LHCN-M2 (cell line): Measurements from ENCODE around the gene TTLL8. TPM values are rescaled to one million over a fixed set of nuclear protein-coding genes. Genes with fewer than 3 reads are reported as not detected.

Experiments used
- DNase-seq: peaks from one replicate; pipeline ENCODE4 v3.0.0-alpha.2; 2012; ENCODE audit warnings: low read depth
- total RNA-seq: library from RNA; depleted of rRNA; stranded (reverse); fragments of >200 nt; gene quantifications from 2 replicates; pipeline ENCODE4 v1.2.3, GENCODE V29; 2014

TTLL8 gene
- total RNA-seq, 1 experiment from 2014 or later = not detected

- no peak for DNase-seq
Measured at GRCh38 chr22:50083462-50084079, 25.5 kb upstream of the TTLL8 start.

DNA sequence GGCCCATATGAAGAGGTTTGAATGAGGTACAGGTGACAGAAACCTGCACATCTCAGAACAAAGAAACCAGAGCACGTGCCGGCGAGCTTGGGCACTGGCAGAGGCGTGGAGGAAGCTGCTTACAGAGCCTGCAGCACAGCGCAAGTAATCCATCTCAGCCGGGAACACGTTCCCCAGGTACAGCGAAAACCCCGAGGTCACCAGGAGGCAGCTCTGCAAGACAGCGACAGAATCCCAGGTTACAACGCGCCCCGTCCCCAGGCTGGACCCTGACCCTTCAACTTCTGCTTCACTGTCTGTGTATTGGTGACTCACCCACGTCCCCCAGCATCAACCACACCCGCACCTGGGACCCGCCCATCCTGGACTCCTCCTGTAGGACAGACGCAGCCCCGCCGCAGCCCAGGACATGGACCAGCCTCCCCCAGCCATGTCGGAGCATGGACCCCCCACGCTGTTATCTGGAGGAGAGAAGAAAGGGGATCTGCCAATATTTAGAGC lies 24.9 kb upstream of the TTLL8 start:
- DNase-seq = no peak

DNA sequence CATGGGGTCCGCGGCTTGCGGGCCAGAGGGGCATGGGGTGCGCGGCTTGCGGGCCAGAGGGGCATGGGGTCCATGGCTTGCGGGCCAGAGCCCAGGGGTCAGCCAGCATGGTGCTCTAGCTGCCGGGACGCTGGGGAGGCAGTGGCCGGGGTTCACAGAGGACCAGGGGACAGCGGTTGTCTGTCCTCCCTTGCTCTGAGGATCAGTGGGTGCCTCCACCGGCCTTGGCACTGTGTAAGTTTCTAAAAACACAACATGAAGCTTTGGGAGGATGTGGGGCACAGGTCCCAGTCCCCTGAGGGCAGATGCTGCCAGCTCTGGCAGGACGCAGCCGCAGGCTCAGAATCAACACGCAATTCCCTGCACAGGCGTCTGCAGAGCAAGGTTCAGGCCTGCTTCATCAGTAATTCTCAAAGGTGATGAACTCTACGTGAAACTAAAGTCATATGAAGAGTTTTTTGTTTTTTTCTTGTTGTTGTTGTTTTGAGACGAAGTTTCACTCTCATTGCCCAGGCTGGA lies 24.2 kb upstream of the TTLL8 start:
- no peak for DNase-seq

GRCh38 chr22:50081426-50082196 lies 23.5 kb upstream of the TTLL8 start:
- no peak for DNase-seq

DNA sequence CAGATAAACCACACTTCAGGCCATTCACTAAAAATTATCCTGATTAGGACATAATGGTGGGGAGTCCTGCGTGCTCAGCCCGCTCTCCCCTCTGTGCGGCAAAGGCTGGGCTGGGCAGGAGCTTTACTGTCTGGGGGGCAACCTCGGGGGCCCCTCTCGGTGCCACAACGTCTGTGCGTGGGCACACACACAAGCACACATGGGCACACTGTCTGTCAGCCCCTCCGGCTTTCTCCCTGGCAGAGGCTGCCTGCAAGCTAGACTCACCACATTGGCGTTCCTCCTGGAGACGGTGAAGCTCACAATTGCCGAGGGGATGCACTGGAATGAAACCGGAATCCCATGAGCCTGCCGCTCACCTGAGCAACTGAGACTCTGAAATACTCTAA lies 22.0 kb upstream of the TTLL8 start:
- DNase-seq = no peak

DNA sequence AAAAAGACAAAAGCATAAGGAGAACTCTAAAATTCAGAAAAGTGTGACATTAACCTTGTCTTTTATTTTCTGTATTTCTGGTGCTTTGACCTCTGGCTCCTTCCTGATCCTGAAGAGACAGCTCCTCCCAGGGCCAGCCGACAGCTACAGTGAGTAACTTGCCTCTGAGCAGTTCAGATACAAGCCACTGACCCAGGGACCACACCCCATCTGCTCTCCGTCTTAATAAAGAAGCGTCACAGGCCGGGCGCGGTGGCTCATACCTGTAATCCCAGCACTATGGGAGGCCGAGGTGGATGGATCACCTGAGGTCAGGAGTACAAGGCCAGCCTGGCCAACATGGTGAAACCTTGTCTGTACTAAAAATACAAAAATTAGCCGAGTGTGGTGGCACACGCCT lies 20.7 kb upstream of the TTLL8 start:
- no peak for DNase-seq

DNA sequence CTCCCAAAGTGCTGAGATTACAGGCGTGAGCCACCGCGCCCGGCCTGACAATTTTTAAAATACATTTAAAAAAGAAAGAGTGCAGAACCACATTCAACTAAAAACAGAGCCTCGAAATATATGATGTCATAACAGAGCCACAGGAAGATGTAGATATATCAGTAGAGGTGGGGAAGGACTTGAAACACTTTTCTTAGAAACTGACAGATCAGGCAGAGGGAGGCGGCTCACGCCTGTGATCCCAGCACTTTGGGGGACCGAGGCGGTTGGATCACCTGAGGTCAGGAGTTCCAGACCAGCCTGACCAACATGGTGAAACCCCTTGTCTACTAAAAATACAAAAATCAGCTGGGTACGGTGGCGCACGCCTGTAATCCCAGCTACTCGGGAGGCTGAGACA lies 20.1 kb upstream of the TTLL8 start:
- no peak for DNase-seq

DNA sequence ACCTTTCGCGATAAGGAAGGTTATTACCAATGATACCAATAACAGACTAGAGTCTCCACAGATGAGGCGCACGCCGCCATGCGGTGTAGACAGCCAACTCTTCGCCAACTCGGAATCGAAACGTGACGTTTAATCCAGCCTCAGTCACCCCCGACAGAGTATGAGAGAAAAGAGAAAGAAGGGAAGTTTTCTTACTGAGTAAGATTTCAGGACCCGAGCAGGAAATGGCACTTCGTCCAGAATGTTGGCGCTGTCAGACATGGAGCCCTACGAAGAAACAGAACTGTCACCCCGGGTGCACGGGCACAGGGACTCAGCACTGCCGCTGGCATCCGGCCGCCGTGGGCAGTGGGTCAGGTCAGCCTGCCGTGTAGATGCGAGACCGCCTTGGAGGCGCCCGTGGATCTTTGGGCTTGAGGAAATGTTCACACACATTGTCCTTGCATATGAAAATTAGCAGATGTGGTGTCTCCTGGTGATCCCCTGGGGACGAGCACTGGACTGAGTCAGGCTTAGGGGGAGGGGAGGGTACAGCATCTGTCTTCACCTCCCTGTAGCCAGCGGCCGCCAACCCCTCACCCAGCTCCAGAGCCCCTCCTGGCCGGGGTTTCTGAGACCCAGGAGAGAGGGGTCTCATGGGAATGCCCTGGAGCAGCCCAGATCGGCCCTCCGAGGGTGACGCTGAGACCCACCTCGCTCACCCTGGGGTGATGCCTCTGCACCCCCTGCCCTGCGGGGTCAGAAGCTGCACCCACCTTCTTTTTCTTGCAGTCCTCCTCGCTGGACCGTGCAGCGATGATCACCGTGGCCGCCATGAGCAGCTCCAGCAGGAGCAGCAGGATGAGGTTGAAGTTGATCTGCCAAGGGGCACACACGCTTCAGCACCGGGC lies 18.8 kb upstream of the TTLL8 start:
- DNase-seq = no peak

DNA sequence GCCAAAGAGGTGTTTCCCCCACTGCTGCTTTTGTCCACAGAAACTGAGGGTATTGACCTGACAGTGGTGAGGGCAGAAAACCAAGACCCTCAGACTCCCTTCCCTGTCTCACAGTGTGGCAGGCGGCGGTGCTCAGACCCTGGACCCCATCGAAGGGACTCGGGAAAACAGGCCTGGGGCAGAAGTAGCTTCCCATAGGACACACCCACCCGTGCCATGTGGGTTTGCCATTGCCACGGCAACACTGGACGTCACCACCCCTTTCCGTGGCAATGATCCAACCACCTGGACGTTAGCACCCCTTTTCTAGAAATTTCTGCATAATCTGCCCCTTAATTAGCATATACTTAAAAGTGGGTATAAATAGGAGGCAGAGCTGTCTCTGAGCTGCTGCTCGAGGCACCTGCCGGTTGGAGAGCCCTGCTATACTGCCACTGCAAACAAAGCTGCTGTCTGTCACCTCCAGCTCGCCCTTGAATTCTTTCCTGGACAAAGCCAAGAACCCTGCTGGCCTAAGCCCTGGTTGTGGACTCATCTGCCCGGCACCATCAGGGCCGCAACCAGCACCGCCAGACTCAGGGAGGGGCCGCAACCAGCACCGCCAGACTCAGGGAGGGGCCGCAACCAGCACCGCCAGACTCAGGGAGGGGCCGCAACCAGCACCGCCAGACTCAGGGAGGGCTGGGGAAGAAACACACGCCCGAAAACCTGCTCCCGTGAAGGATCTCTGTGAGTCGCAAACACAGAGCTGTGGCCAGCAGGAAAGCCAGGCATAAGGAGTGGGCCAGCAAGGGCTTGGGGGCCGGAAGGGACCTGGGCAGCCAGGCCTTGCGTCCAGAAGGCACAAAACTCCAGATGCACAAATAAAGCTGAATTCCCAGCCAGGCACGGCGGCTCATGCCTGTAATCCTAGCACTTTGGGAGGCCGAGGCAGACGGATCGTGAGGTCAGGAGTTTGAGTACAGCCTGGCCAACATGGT lies 16.7 kb upstream of the TTLL8 start:
- DNase-seq = no peak

GRCh38 chr22:50074056-50074455 lies 16.0 kb upstream of the TTLL8 start:
- DNase-seq = no peak

GRCh38 chr22:50072714-50073538 lies 14.8 kb upstream of the TTLL8 start:
- DNase-seq = no peak

- DNase-seq = no peak
Measured at GRCh38 chr22:50072167-50072555, 14.1 kb upstream of the TTLL8 start.

- no peak for DNase-seq
Measured at GRCh38 chr22:50071432-50072166, 13.5 kb upstream of the TTLL8 start.

DNA sequence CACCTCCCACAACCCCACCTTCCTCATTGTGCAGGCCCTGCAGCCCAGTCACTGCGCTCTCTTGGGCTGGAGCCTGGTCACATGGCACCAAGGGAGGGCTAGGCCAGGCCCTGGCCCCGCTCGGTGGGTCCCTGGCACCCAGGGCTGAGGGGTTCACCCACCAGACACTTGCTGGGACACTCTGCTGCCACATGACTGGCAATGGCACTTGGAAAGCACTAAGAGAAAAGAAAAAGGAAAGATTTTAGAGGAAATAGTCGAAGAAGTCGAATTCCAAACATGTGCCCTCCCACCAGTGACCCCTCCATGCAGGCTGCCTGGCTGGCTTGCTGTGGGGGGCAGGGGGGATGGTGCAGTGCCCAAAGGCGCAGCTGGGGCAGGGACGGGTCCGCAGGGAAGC lies 12.3 kb upstream of the TTLL8 start:
- DNase-seq = no peak

DNA sequence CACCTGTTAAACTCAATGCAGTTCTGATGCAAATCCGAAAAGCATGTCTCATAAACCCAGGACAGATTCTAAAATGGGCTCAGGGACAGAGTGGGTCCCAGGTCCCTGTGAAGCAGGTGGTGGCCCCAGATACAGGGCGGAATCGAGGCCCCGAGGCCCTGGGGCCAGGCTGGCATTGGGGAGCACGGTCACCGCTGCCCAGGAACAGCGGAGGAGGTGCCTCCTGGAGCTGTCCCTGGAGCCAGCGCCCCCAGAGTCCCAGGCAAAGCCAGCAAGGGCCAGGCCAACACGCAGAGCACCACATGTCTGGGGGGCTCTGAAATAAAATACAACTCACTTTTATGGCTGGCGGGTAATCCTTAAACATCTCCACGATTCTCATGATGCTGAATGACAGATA lies 10.0 kb upstream of the TTLL8 start:
- DNase-seq = no peak

DNA sequence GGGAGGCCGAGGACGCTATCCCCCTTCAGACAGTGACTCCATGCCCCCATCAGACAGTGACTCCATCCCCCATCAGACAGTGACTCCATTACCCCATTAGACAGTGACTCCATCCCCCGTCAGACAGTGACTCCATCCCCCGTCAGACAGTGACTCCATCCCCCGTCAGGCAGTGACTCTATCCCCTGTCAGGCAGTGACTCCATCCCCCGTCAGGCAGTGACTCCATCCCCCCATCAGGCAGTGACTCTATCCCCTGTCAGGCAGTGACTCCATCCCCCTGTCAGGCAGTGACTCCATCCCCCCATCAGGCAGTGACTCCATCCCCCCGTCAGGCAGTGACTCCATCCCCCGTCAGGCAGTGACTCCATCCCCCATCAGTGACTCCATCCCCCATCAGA lies 9.1 kb upstream of the TTLL8 start:
- no peak for DNase-seq

GRCh38 chr22:50064453-50064852 lies 6.4 kb upstream of the TTLL8 start:
- DNase-seq = no peak

GRCh38 chr22:50063589-50064393 lies 5.7 kb upstream of the TTLL8 start:
- DNase-seq = no peak
